ENCODE measurements around the gene SMIM36. TPM values are rescaled to one million over a fixed set of nuclear protein-coding genes. Genes with fewer than 3 reads are reported as not detected.

SMIM36 gene
- polyA plus RNA-seq, 3 donors, result not detected

DNA sequence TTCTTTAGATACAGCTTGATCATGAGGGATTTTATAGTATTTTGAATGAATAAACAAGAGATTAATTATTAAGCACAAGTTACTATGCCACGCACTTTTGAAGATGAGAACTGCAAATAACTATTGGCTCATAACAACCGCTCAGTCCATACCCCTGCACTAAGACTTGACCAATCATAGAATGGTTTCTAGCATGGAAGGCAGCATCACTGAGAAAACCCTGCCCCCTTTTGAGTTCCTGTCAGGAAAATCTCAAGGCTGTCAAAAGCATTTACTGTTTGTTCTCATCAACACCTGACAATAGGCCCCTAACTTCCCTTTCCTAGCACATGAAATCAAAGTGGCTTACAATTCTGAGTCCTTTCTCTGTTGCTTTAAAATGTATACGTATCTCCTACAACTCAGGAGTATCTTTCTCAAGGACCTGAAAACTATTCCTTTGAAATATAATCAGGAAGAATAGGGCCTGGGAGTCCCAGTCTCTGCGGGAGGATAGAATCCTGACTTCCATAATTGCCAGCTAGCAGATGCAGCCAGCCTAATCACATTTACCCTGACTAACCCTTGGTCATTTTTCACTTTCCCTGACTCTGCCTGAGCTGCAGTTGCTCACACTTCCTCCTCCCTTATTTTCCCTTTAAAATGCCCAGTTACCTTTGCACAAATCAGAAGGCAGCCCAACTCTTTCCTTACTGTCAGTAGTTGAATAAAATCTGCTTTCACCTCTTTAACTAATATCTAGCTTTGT, 80.5 kb downstream of the SMIM36 start:
- Histone ChIP-seq H3K27ac (ENCODE audit: low read depth in 1 of 2, low read length in 2 of 2) (no peak overlapping the region), H3K79me2 (ENCODE audit: insufficient read depth, low read length) (no peaks in the 10 kb centered on the region), H2AFZ (ENCODE audit: insufficient read depth, low read depth, low read length, poor library complexity, severe bottlenecking) (no peak overlapping the region), H4K20me1 (ENCODE audit: insufficient read depth, low read length) (no peaks in the 10 kb centered on the region), H3K4me1 (ENCODE audit: control insufficient read depth in 1 of 2, insufficient read depth in 2 of 2, low read length in 2 of 2) (no peaks in the 10 kb centered on the region), H3K9ac (ENCODE audit: insufficient read depth, low read length, poor library complexity, severe bottlenecking) (no peak overlapping the region), H3K27me3 (ENCODE audit: control insufficient read depth in 2 of 2, insufficient read depth in 2 of 2, low read length in 2 of 2) (peaks cover 2% of the 10 kb centered on the region in 2 donors), H3K4me2 (replicated peaks; ENCODE audit: extremely low read depth, low read length, poor library complexity, severe bottlenecking) (no peak overlapping the region), H3K36me3 (replicated peaks in 1 of 2; ENCODE audit: control insufficient read depth in 1 of 2, insufficient read depth in 2 of 2, low read length in 2 of 2) (no peaks in the 10 kb centered on the region), H3K9me3 (replicated peaks in 1 of 2; ENCODE audit: control insufficient read depth in 1 of 2, insufficient read depth in 1 of 2, low read length in 2 of 2) (no peaks in the 10 kb centered on the region), H3K4me3 (replicated peaks in 1 of 3; ENCODE audit: low read depth in 2 of 3, low read length in 3 of 3) (no peak overlapping the region)
- H3K27ac Mint-ChIP-seq, result no peak overlapping the region
- H3K4me3 Mint-ChIP-seq, result no peak overlapping the region
- WGBS (ENCODE audit: insufficient coverage), result 71% methylated on average over 1 of the region's 4 CpGs
- peaks cover 0 to under 1% (median 0%) of the 10 kb centered on the region in 7 donors for H3K9me3 Mint-ChIP-seq
- TF ChIP-seq, protein P1, sequence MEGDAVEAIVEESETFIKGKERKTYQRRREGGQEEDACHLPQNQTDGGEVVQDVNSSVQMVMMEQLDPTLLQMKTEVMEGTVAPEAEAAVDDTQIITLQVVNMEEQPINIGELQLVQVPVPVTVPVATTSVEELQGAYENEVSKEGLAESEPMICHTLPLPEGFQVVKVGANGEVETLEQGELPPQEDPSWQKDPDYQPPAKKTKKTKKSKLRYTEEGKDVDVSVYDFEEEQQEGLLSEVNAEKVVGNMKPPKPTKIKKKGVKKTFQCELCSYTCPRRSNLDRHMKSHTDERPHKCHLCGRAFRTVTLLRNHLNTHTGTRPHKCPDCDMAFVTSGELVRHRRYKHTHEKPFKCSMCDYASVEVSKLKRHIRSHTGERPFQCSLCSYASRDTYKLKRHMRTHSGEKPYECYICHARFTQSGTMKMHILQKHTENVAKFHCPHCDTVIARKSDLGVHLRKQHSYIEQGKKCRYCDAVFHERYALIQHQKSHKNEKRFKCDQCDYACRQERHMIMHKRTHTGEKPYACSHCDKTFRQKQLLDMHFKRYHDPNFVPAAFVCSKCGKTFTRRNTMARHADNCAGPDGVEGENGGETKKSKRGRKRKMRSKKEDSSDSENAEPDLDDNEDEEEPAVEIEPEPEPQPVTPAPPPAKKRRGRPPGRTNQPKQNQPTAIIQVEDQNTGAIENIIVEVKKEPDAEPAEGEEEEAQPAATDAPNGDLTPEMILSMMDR (IDR thresholded peaks at IDR 0.05), result no peak
- DNase-seq, result no peak
- peaks cover 1 to 11% (median 9%) of the 10 kb centered on the region in 3 donors for H3K27me3 Mint-ChIP-seq (ENCODE audit: low read depth in 3 of 3)
- no peaks in the 10 kb centered on the region for H3K36me3 Mint-ChIP-seq
- intact Hi-C loops (cut with micrococcal nuclease), result no loop called here
- H3K4me1 Mint-ChIP-seq, result peaks cover 4% of the 10 kb centered on the region

DNA sequence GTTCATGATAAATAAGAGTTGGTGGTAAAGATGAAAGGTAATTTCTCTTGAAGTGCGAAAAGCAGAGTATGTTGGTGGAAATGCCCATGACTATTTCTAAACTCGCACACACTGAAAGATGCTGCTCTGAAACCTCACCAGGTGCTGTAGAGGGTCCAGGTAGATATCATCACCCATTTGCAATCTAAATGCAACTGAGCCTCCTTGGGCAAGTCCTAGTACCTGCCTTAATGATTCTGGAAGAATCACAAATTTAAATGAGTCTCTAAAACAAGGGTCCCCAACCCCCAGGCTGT, 83.7 kb downstream of the SMIM36 start:
- intact Hi-C loops (cut with micrococcal nuclease), result no loop called here
- no peaks in the 10 kb centered on the region for H3K79me2 ChIP-seq (ENCODE audit: insufficient read depth, low read length)
- TF ChIP-seq, protein P1 (IDR thresholded peaks at IDR 0.05), result no peak
- H3K4me1 Mint-ChIP-seq, result no peaks in the 10 kb centered on the region
- no peaks in the 10 kb centered on the region for H3K4me1 ChIP-seq (ENCODE audit: control insufficient read depth in 1 of 2, insufficient read depth in 2 of 2, low read length in 2 of 2)
- no peaks in the 10 kb centered on the region for H3K36me3 ChIP-seq (replicated peaks in 1 of 2; ENCODE audit: control insufficient read depth in 1 of 2, insufficient read depth in 2 of 2, low read length in 2 of 2)
- no peak overlapping the region for H3K27ac Mint-ChIP-seq
- no peak for DNase-seq
- H2AFZ ChIP-seq (ENCODE audit: insufficient read depth, low read depth, low read length, poor library complexity, severe bottlenecking), result no peak overlapping the region
- H3K9me3 ChIP-seq (replicated peaks in 1 of 2; ENCODE audit: control insufficient read depth in 1 of 2, insufficient read depth in 1 of 2, low read length in 2 of 2), result no peaks in the 10 kb centered on the region
- H3K4me3 ChIP-seq (replicated peaks in 1 of 3; ENCODE audit: low read depth in 2 of 3, low read length in 3 of 3), result no peak overlapping the region
- 100% methylated on average over 1 of the region's 2 CpGs for WGBS (ENCODE audit: insufficient coverage)
- no peak overlapping the region for H3K9ac ChIP-seq (ENCODE audit: insufficient read depth, low read length, poor library complexity, severe bottlenecking)
- no peak overlapping the region for H3K4me3 Mint-ChIP-seq
- no peaks in the 10 kb centered on the region for H3K9me3 Mint-ChIP-seq
- peaks cover 5 to 16% of the 10 kb centered on the region in 2 donors for H3K27me3 ChIP-seq (ENCODE audit: control insufficient read depth in 2 of 2, insufficient read depth in 2 of 2, low read length in 2 of 2)
- H4K20me1 ChIP-seq (ENCODE audit: insufficient read depth, low read length), result no peaks in the 10 kb centered on the region
- H3K36me3 Mint-ChIP-seq, result no peaks in the 10 kb centered on the region
- peaks cover 8 to 23% (median 17%) of the 10 kb centered on the region in 3 donors for H3K27me3 Mint-ChIP-seq (ENCODE audit: low read depth in 3 of 3)
- no peak overlapping the region for H3K4me2 ChIP-seq (replicated peaks; ENCODE audit: extremely low read depth, low read length, poor library complexity, severe bottlenecking)
- H3K27ac ChIP-seq (ENCODE audit: low read depth in 1 of 2, low read length in 2 of 2), result no peak overlapping the region
